WTC11 (cell line): ENCODE results near the gene COQ2. TPM values are rescaled to one million over a fixed set of nuclear protein-coding genes. Genes with fewer than 3 reads are reported as not detected.

Experiments
- ATAC-seq: fragments of 200-7000 bp; cut with Tn5 transposase; 2 replicates; pipeline ENCODE4 v1.10.0; 2021; ENCODE audit warnings: mild to moderate bottlenecking, moderate library complexity
- CTCF ChIA-PET: fragments of 300-600 bp; sonication (Branson Sonifier 250); formaldehyde crosslinking; loops from one replicate; lab custom pipeline; 2021; ENCODE audit warnings: antibody characterized with exemption; lab: Charles Lee
- POLR2A ChIA-PET: fragments of 350-600 bp; sonication (Branson Sonifier 250); formaldehyde crosslinking; loops from one replicate; lab custom pipeline; 2021; ENCODE audit warnings: antibody characterized with exemption; lab: Charles Lee
- DNase-seq: peaks from one replicate; pipeline ENCODE4 v3.0.0; 2021; ENCODE audit warnings: low spot score
- H3K27ac Mint-ChIP-seq: 2 replicates; pipeline ENCODE4 v1.8.0; 2021; ENCODE audit warnings: mixed read lengths
- H3K27me3 Mint-ChIP-seq: 2 replicates; pipeline ENCODE4 v1.8.0; 2021; ENCODE audit warnings: low read depth, mild to moderate bottlenecking, moderate library complexity, mixed read lengths
- H3K36me3 Mint-ChIP-seq: 2 replicates; pipeline ENCODE4 v1.8.0; 2021; ENCODE audit warnings: mixed read lengths
- H3K4me1 Mint-ChIP-seq: 2 replicates; pipeline ENCODE4 v1.8.0; 2022; ENCODE audit warnings: mixed read lengths
- H3K4me3 Mint-ChIP-seq: 2 replicates; pipeline ENCODE4 v1.8.0; 2021; ENCODE audit warnings: mild to moderate bottlenecking, moderate library complexity, mixed read lengths
- H3K9me3 Mint-ChIP-seq: 2 replicates; pipeline ENCODE4 v1.8.0; 2021; ENCODE audit warnings: mixed read lengths
- ATF6 ChIP-seq: sonication (generic); formaldehyde crosslinking; IDR thresholded peaks from 2 replicates; pipeline ENCODE4 v1.8.1; 2023; ENCODE audit warnings: mild to moderate bottlenecking, missing genetic modification reagents
- CREB1 ChIP-seq: sonication (generic); formaldehyde crosslinking; IDR thresholded peaks from 2 replicates; pipeline ENCODE4 v1.8.0; 2023; ENCODE audit warnings: mild to moderate bottlenecking, missing genetic modification reagents
- CTCF ChIP-seq: fragments of 200-600 bp; IDR thresholded peaks from 2 replicates; pipeline ENCODE4 v1.8.0; 2022; ENCODE audit warnings: antibody characterized with exemption
- ERG ChIP-seq: fragments of 250-450 bp; sonication (Bioruptor Pico); IDR thresholded peaks from 2 replicates; pipeline ENCODE4 v1.8.0; 2021; ENCODE audit warnings: mild to moderate bottlenecking
- ESRRA ChIP-seq: sonication (generic); formaldehyde crosslinking; IDR thresholded peaks from 2 replicates; pipeline ENCODE4 v1.8.1; 2022; ENCODE audit warnings: mild to moderate bottlenecking, missing genetic modification reagents, borderline replicate concordance
- FOXJ3 ChIP-seq: sonication (generic); formaldehyde crosslinking; IDR thresholded peaks from 2 replicates; pipeline ENCODE4 v1.9.0; 2021; ENCODE audit warnings: missing genetic modification reagents, mild to moderate bottlenecking, borderline replicate concordance
- GABPB1 ChIP-seq: sonication (generic); formaldehyde crosslinking; IDR thresholded peaks from 2 replicates; pipeline ENCODE4 v1.8.1; 2023; ENCODE audit warnings: mild to moderate bottlenecking, missing genetic modification reagents
- GTF2I ChIP-seq: fragments of 250-450 bp; sonication (Bioruptor Pico); conservative IDR thresholded peaks from 2 replicates; pipeline ENCODE4 v1.4.0; 2021; ENCODE audit warnings: mild to moderate bottlenecking
- JUN ChIP-seq: sonication (generic); formaldehyde crosslinking; IDR thresholded peaks from 2 replicates; pipeline ENCODE4 v1.8.0; 2023; ENCODE audit warnings: mild to moderate bottlenecking, missing genetic modification reagents
- MXD4 ChIP-seq: fragments of 250-450 bp; sonication (Bioruptor Pico); IDR thresholded peaks from 2 replicates; pipeline ENCODE4 v1.8.0; 2021; ENCODE audit warnings: mild to moderate bottlenecking, moderate library complexity, borderline replicate concordance
- PRDM15 ChIP-seq: sonication (generic); formaldehyde crosslinking; IDR thresholded peaks from 2 replicates; pipeline ENCODE4 v1.8.0; 2022; ENCODE audit warnings: missing genetic modification reagents
- PREB ChIP-seq: sonication (generic); formaldehyde crosslinking; IDR thresholded peaks from 2 replicates; pipeline ENCODE4 v1.8.1; 2022; ENCODE audit warnings: mild to moderate bottlenecking, missing genetic modification reagents, moderate library complexity, borderline replicate concordance
- PRRX2 ChIP-seq: fragments of 250-450 bp; sonication (Bioruptor Pico); IDR thresholded peaks from 2 replicates; pipeline ENCODE4 v1.8.0; 2021; ENCODE audit warnings: mild to moderate bottlenecking
- USF1 ChIP-seq: sonication (generic); formaldehyde crosslinking; IDR thresholded peaks from 2 replicates; pipeline ENCODE4 v1.8.0; 2022; ENCODE audit warnings: mild to moderate bottlenecking, missing genetic modification reagents
- ZNF138 ChIP-seq: sonication (generic); formaldehyde crosslinking; conservative IDR thresholded peaks from 2 replicates; pipeline ENCODE4 v1.8.1; 2022; ENCODE audit warnings: mild to moderate bottlenecking, moderate library complexity, missing genetic modification reagents
- ZNF416 ChIP-seq: fragments of 250-450 bp; sonication (Bioruptor Pico); IDR thresholded peaks from 2 replicates; pipeline ENCODE4 v1.9.0; 2021; ENCODE audit warnings: mild to moderate bottlenecking, inconsistent platforms
- ZNF423 ChIP-seq: fragments of 250-450 bp; sonication (Bioruptor Pico); IDR thresholded peaks from 2 replicates; pipeline ENCODE4 v2.1.2; 2022; ENCODE audit warnings: mild to moderate bottlenecking, moderate library complexity
- ZNF512 ChIP-seq: sonication (generic); formaldehyde crosslinking; IDR thresholded peaks from 2 replicates; pipeline ENCODE4 v1.8.1; 2022; ENCODE audit warnings: missing genetic modification reagents, borderline replicate concordance
- ZNF671 ChIP-seq: fragments of 250-450 bp; sonication (Bioruptor Pico); IDR thresholded peaks from 2 replicates; pipeline ENCODE4 v1.8.0; 2021; ENCODE audit warnings: mild to moderate bottlenecking
- total RNA-seq: library from RNA; stranded (reverse); gene quantifications from 3 replicates; pipeline ENCODE4 v1.2.3, GENCODE V29; 2021

Gene COQ2
- total RNA-seq, 1 experiment from 2014 or later, result 21.6 TPM

- POLR2A ChIA-PET, result no interaction called here
- no peak overlapping the region for H3K4me3 Mint-ChIP-seq
- TF ChIP-seq MXD4 (CRISPR knock-in tag) (no peak), ERG (no peak), GABPB1 (no peak)
- CTCF ChIA-PET, result no interaction called here
- no peak for ATAC-seq
- DNase-seq, result no peak
- peaks cover 5% of the 10 kb centered on the region; the same call in 1 of the 2 replicates for H3K4me1 Mint-ChIP-seq
- no peak overlapping the region for H3K27ac Mint-ChIP-seq
- H3K36me3 Mint-ChIP-seq, result no peaks in the 10 kb centered on the region
- H3K9me3 Mint-ChIP-seq, result no peaks in the 10 kb centered on the region
- no peaks in the 10 kb centered on the region for H3K27me3 Mint-ChIP-seq
Measured at GRCh38 chr4:83255584-83255983, 29.0 kb downstream of the COQ2 start.

GRCh38 chr4:83252782-83253405 lies 31.7 kb downstream of the COQ2 start:
- H3K9me3 Mint-ChIP-seq, result no peaks in the 10 kb centered on the region
- TF ChIP-seq ZNF423, result no peak
- peak; percentile 66; the same call in 1 of the 2 replicates for TF ChIP-seq CTCF
- peak; percentile 89 for ATAC-seq
- peaks cover 7% of the 10 kb centered on the region; the same call in 1 of the 2 replicates for H3K4me1 Mint-ChIP-seq
- H3K27me3 Mint-ChIP-seq, result no peaks in the 10 kb centered on the region
- POLR2A ChIA-PET, result interaction anchor here (0.7 kb wide), 1 partner anchor 511 kb away, joined by 3 read pairs; no protein-coding TSS in a partner anchor
- peak; percentile 73 for DNase-seq
- H3K4me3 Mint-ChIP-seq, result no peak overlapping the region
- no peak overlapping the region for H3K27ac Mint-ChIP-seq
- no peaks in the 10 kb centered on the region for H3K36me3 Mint-ChIP-seq
- CTCF ChIA-PET, result interaction anchor here (0.5 to 2.5 kb wide), 16 partner anchors 16 to 511 kb away, joined by 3 to 12 read pairs (median 4); partner anchors contain the start of genes COPS4 and SCD5

DNA sequence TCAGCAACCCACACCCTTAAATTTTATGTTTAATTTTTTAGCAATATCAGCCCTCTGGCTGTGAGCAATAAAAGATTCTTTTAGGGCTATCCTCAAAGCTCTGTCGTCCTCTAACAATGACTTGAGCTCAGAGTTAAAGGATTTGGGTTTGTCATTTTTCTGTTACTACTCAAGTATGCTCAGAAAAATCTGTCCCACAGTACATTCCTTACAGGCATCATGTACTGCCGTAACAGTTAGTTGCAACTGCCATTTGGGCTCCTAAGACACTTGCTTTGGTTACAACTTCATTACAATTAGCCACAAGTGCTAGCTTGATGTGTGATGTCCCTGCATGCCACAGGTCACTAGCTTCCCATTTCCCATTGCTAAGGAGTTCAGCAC lies 33.2 kb downstream of the COQ2 start:
- POLR2A ChIA-PET, result no interaction called here

More for the DNA sequence above, 33.2 kb downstream of the COQ2 start:
- CTCF ChIA-PET, result interaction anchor here (1.0 to 2.5 kb wide), 5 partner anchors 9 to 216 kb away, joined by 4 to 11 read pairs (median 6); partner anchors contain the start of genes COPS4 and COQ2
- no peak overlapping the region for H3K4me3 Mint-ChIP-seq
- no peak for TF ChIP-seq ZNF138
- TF ChIP-seq CREB1 (CRISPR knock-in tag), result no peak
- no peak for TF ChIP-seq MXD4 (CRISPR knock-in tag)
- no peak for TF ChIP-seq GTF2I (CRISPR knock-in tag)
- TF ChIP-seq ATF6 (CRISPR knock-in tag), result no peak
- TF ChIP-seq PRRX2, result no peak
- no peak for TF ChIP-seq ZNF416
- TF ChIP-seq ESRRA (CRISPR knock-in tag), result no peak
- no peak for TF ChIP-seq FOXJ3 (CRISPR knock-in tag)
- TF ChIP-seq ZNF512 (CRISPR knock-in tag), result no peak
- no peak for TF ChIP-seq PREB (CRISPR knock-in tag)
- no peak for TF ChIP-seq JUN (CRISPR knock-in tag)
- TF ChIP-seq USF1, result no peak
- TF ChIP-seq PRDM15 (CRISPR knock-in tag), result no peak
- TF ChIP-seq ZNF671 (CRISPR knock-in tag), result no peak
- no peaks in the 10 kb centered on the region for H3K27me3 Mint-ChIP-seq
- peaks cover 7% of the 10 kb centered on the region; the same call in 1 of the 2 replicates for H3K4me1 Mint-ChIP-seq
- ATAC-seq, result no peak
- DNase-seq, result no peak
- no peaks in the 10 kb centered on the region for H3K9me3 Mint-ChIP-seq
- H3K27ac Mint-ChIP-seq, result no peak overlapping the region
- no peaks in the 10 kb centered on the region for H3K36me3 Mint-ChIP-seq
